BLaER1 treated with 17β-estradiol and CSF1 and Interleukin-3, amounts not matched to agents 10 nM and 100 nM (cell line): Measurements from ENCODE around the gene D2HGDH.

Experiments used
- H3K27ac ChIP-seq, 11 experiments: shearing (Covaris generic); formaldehyde crosslinking; 2 replicates each; pipeline ENCODE4 v1.8.1; 2022
- H3K27me3 ChIP-seq, 11 experiments: shearing (Covaris generic); formaldehyde crosslinking; 2 replicates each; pipeline ENCODE4 v1.8.1; 2022
- H3K36me3 ChIP-seq, 11 experiments: shearing (Covaris generic); formaldehyde crosslinking; 2 replicates each; pipeline ENCODE4 v1.8.1; 2022
- H3K4me1 ChIP-seq, 10 experiments: shearing (Covaris generic); formaldehyde crosslinking; 2 replicates each; pipeline ENCODE4 v1.8.1; 2022
- H3K4me2 ChIP-seq, 11 experiments: shearing (Covaris generic); formaldehyde crosslinking; 2 replicates each; pipeline ENCODE4 v1.8.1; 2022
- H3K4me3 ChIP-seq, 10 experiments: shearing (Covaris generic); formaldehyde crosslinking; 2 replicates each; pipeline ENCODE4 v1.8.1; 2022
- H3K9ac ChIP-seq, 11 experiments: shearing (Covaris generic); formaldehyde crosslinking; 2 replicates each; pipeline ENCODE4 v1.8.1; 2022
- H3K9me3 ChIP-seq, 11 experiments: shearing (Covaris generic); formaldehyde crosslinking; replicated peaks in 1 of 11; 2 replicates each; pipeline ENCODE4 v1.8.1; 2022
- H4K20me1 ChIP-seq, 11 experiments: shearing (Covaris generic); formaldehyde crosslinking; 2 replicates each; pipeline ENCODE4 v1.8.1; 2022
- Cebpa-rat ChIP-seq, 11 experiments: shearing (Covaris generic); IDR thresholded peaks; 2 replicates each; pipeline ENCODE4 v1.8.1; 2022

Gene D2HGDH

GRCh38 chr2:241744028-241744754 lies 9.8 kb downstream of the D2HGDH start:
- peak overlapping the region in 2 of 10 experiments; percentile 14 to 30; a peak in 2 of 20 replicates for H3K4me3 ChIP-seq
- H4K20me1 ChIP-seq, result peaks cover 0 to 37% (median 0%) of the 10 kb centered on the region in 11 experiments; a peak in 8 of 22 replicates
- H3K27ac ChIP-seq, result peak overlapping the region in 9 of 11 experiments; percentile 69 to 85 (median 78); a peak in 18 of 22 replicates
- peak overlapping the region in 10 of 11 experiments; percentile 36 to 75 (median 66); a peak in 19 of 22 replicates for H3K9ac ChIP-seq
- peaks cover 65 to 84% (median 75%) of the 10 kb centered on the region in 10 experiments for H3K4me1 ChIP-seq
- no peak for TF ChIP-seq Cebpa-rat (IDR thresholded peaks at IDR 0.05)
- no peaks in the 10 kb centered on the region for H3K27me3 ChIP-seq
- peaks cover 17 to 53% (median 30%) of the 10 kb centered on the region in 11 experiments; a peak in 21 of 22 replicates for H3K36me3 ChIP-seq
- H3K4me2 ChIP-seq, result peak overlapping the region; percentile 71 to 99 (median 93)
- peaks cover 0 to 17% (median 4%) of the 10 kb centered on the region in 11 experiments; a peak in 7 of 22 replicates for H3K9me3 ChIP-seq

- H3K4me1 ChIP-seq, result peaks cover 61 to 84% (median 75%) of the 10 kb centered on the region in 10 experiments
- H3K9me3 ChIP-seq, result peaks cover 0 to 17% (median 4%) of the 10 kb centered on the region in 11 experiments; a peak in 7 of 22 replicates
- peaks cover 0 to 26% (median 0%) of the 10 kb centered on the region in 11 experiments; a peak in 8 of 22 replicates for H4K20me1 ChIP-seq
Measured at GRCh38 chr2:241745276-241745675, 10.8 kb downstream of the D2HGDH start.

GRCh38 chr2:241746084-241746483 lies 11.7 kb downstream of the D2HGDH start:
- Histone ChIP-seq H3K4me3 (no peak overlapping the region), H4K20me1 (peaks cover 0 to 21% (median 0%) of the 10 kb centered on the region in 11 experiments; a peak in 6 of 22 replicates), H3K36me3 (peaks cover 18 to 58% (median 34%) of the 10 kb centered on the region in 11 experiments; a peak in 21 of 22 replicates), H3K27ac (peak overlapping the region in 8 of 11 experiments; percentile 71 to 85 (median 79); a peak in 15 of 22 replicates), H3K9me3 (peaks cover 0 to 17% (median 4%) of the 10 kb centered on the region in 11 experiments; a peak in 7 of 22 replicates), H3K27me3 (no peaks in the 10 kb centered on the region), H3K9ac (peak overlapping the region in 8 of 11 experiments; percentile 55 to 75 (median 68); a peak in 12 of 22 replicates), H3K4me2 (peak overlapping the region; percentile 71 to 99 (median 93); a peak in 21 of 22 replicates), H3K4me1 (peaks cover 61 to 84% (median 75%) of the 10 kb centered on the region in 10 experiments)
- TF ChIP-seq Cebpa-rat (IDR thresholded peaks at IDR 0.05), result no peak

More at GRCh38 chr2:241745276-241745675, 10.8 kb downstream of the D2HGDH start:
- TF ChIP-seq Cebpa-rat (IDR thresholded peaks at IDR 0.05), result peak in 1 of 11 experiments; percentile 24; a peak in 2 of 22 replicates
- Histone ChIP-seq H3K4me2 (peak overlapping the region; percentile 71 to 99 (median 93)), H3K27ac (peak overlapping the region in 10 of 11 experiments; percentile 12 to 85 (median 76); a peak in 19 of 22 replicates), H3K36me3 (peaks cover 18 to 57% (median 34%) of the 10 kb centered on the region in 11 experiments; a peak in 21 of 22 replicates), H3K27me3 (no peaks in the 10 kb centered on the region), H3K9ac (peak overlapping the region in 9 of 11 experiments; percentile 43 to 75 (median 67); a peak in 18 of 22 replicates), H3K4me3 (no peak overlapping the region)

GRCh38 chr2:241748468-241749256 lies 14.2 kb downstream of the D2HGDH start:
- H3K27ac ChIP-seq, result no peak overlapping the region
- H3K4me3 ChIP-seq, result no peak overlapping the region
- peaks cover 52 to 73% (median 65%) of the 10 kb centered on the region in 10 experiments for H3K4me1 ChIP-seq
- peaks cover 0 to 17% (median 4%) of the 10 kb centered on the region in 11 experiments; a peak in 7 of 22 replicates for H3K9me3 ChIP-seq
- H3K9ac ChIP-seq, result no peak overlapping the region
- no peaks in the 10 kb centered on the region for H3K27me3 ChIP-seq
- H4K20me1 ChIP-seq, result peaks cover 0 to 14% (median 0%) of the 10 kb centered on the region in 11 experiments; a peak in 5 of 22 replicates
- H3K36me3 ChIP-seq, result peaks cover 23 to 80% (median 46%) of the 10 kb centered on the region in 11 experiments; a peak in 21 of 22 replicates
- H3K4me2 ChIP-seq, result 0 out of 22 replicates have a peak overlapping the region, but pooled peaks of 1 of the 11 experiments have one; percentile 89
- no peak for TF ChIP-seq Cebpa-rat (IDR thresholded peaks at IDR 0.05)

- H3K27me3 ChIP-seq, result no peaks in the 10 kb centered on the region
- peaks cover 0 to 17% (median 4%) of the 10 kb centered on the region in 11 experiments; a peak in 7 of 22 replicates for H3K9me3 ChIP-seq
- peaks cover 36 to 60% (median 51%) of the 10 kb centered on the region in 10 experiments for H3K4me1 ChIP-seq
- H3K4me3 ChIP-seq, result peak overlapping the region in 6 of 10 experiments; percentile 1 to 51 (median 32); a peak in 9 of 20 replicates
- H3K9ac ChIP-seq, result peak overlapping the region; percentile 23 to 65 (median 57); a peak in 19 of 22 replicates
- peaks cover 0 to 10% (median 0%) of the 10 kb centered on the region in 11 experiments; a peak in 1 of 22 replicates for H4K20me1 ChIP-seq
- H3K36me3 ChIP-seq, result peaks cover 24 to 82% (median 47%) of the 10 kb centered on the region in 11 experiments
- H3K4me2 ChIP-seq, result peak overlapping the region; percentile 76 to 92 (median 89)
- peak overlapping the region; percentile 13 to 62 (median 50); a peak in 16 of 22 replicates for H3K27ac ChIP-seq
- no peak for TF ChIP-seq Cebpa-rat (IDR thresholded peaks at IDR 0.05)
Measured at GRCh38 chr2:241750076-241750840, 15.8 kb downstream of the D2HGDH start.

GRCh38 chr2:241751152-241751551 lies 16.7 kb downstream of the D2HGDH start:
- peak overlapping the region; percentile 76 to 92 (median 89) for H3K4me2 ChIP-seq
- peak overlapping the region; percentile 13 to 62 (median 50); a peak in 17 of 22 replicates for H3K27ac ChIP-seq
- peak overlapping the region in 10 of 11 experiments; percentile 23 to 65 (median 57); a peak in 13 of 22 replicates for H3K9ac ChIP-seq
- peaks cover 29 to 51% (median 42%) of the 10 kb centered on the region in 10 experiments for H3K4me1 ChIP-seq
- peaks cover 0 to 10% (median 0%) of the 10 kb centered on the region in 11 experiments; a peak in 1 of 22 replicates for H4K20me1 ChIP-seq
- H3K9me3 ChIP-seq, result peaks cover 0 to 17% (median 4%) of the 10 kb centered on the region in 11 experiments; a peak in 7 of 22 replicates
- H3K27me3 ChIP-seq, result no peaks in the 10 kb centered on the region
- H3K4me3 ChIP-seq, result 0 out of 20 replicates have a peak overlapping the region, but pooled peaks of 2 of the 10 experiments have one; percentile 31 to 35
- no peak for TF ChIP-seq Cebpa-rat (IDR thresholded peaks at IDR 0.05)
- peaks cover 33 to 85% (median 56%) of the 10 kb centered on the region in 11 experiments for H3K36me3 ChIP-seq

GRCh38 chr2:241751776-241752175 lies 17.3 kb downstream of the D2HGDH start:
- peaks cover 0 to 11% (median 4%) of the 10 kb centered on the region in 11 experiments; a peak in 6 of 22 replicates for H3K9me3 ChIP-seq
- peaks cover 0 to 10% (median 0%) of the 10 kb centered on the region in 11 experiments; a peak in 1 of 22 replicates for H4K20me1 ChIP-seq
- no peak overlapping the region for H3K4me3 ChIP-seq
- H3K27ac ChIP-seq, result peak overlapping the region in 7 of 11 experiments; percentile 12 to 62 (median 57); a peak in 10 of 22 replicates
- H3K36me3 ChIP-seq, result peaks cover 39 to 85% (median 57%) of the 10 kb centered on the region in 11 experiments
- TF ChIP-seq Cebpa-rat (IDR thresholded peaks at IDR 0.05), result no peak
- peaks cover 29 to 45% (median 38%) of the 10 kb centered on the region in 10 experiments for H3K4me1 ChIP-seq
- peak overlapping the region; percentile 76 to 92 (median 89) for H3K4me2 ChIP-seq
- peak overlapping the region in 2 of 11 experiments; percentile 2 to 7; a peak in 4 of 22 replicates for H3K9ac ChIP-seq
- H3K27me3 ChIP-seq, result no peaks in the 10 kb centered on the region
